Cardiac fibroblast (primary cell): ENCODE results near the gene SPANXC.

ENCODE experiments used
- DNase-seq, 2 donors: peaks; one replicate each; pipeline versions ENCODE4 v3.0.0 to v3.0.0-alpha.2; 2010; ENCODE audit warnings: low read depth in 2 of 2
- H3K4me3 ChIP-seq, 2 donors: replicated peaks in 1 of 2; 1 replicate in 1 of 2; 2 replicates in 1 of 2; pipeline ENCODE4 v1.5.1; 2011; ENCODE audit warnings: low read depth in 2 of 2, low read length in 2 of 2, mild to moderate bottlenecking in 2 of 2, moderate library complexity in 1 of 2
- TF ChIP-seq, protein P1 (sequence below): IDR thresholded peaks from one replicate; pipeline ENCODE4 v1.5.1; 2011; ENCODE audit warnings: low read depth, mild to moderate bottlenecking, low read length, inconsistent platforms

SPANXC gene

DNA sequence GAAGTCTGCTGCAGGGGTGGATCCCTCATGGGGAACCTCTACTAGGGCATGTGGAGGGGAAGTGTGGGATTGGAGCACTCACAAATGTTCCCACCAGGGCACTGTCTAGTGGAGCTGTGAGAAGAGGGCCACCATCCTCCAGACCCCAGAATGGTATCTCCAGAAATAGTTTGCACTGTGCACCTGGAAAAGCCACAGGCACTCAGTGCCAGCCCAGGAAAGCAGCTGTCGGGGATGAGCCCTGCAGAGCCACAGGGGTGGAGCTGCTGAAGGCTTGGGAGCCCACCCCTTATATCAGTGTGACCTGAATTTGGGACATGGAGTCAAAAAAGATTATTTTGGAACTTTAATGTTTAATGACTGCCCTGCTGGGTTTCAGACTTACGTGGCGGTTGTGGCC, 40.4 kb downstream of the SPANXC start:
- TF ChIP-seq, protein P1, sequence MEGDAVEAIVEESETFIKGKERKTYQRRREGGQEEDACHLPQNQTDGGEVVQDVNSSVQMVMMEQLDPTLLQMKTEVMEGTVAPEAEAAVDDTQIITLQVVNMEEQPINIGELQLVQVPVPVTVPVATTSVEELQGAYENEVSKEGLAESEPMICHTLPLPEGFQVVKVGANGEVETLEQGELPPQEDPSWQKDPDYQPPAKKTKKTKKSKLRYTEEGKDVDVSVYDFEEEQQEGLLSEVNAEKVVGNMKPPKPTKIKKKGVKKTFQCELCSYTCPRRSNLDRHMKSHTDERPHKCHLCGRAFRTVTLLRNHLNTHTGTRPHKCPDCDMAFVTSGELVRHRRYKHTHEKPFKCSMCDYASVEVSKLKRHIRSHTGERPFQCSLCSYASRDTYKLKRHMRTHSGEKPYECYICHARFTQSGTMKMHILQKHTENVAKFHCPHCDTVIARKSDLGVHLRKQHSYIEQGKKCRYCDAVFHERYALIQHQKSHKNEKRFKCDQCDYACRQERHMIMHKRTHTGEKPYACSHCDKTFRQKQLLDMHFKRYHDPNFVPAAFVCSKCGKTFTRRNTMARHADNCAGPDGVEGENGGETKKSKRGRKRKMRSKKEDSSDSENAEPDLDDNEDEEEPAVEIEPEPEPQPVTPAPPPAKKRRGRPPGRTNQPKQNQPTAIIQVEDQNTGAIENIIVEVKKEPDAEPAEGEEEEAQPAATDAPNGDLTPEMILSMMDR: no peak
- no peak for DNase-seq
- no peak overlapping the region for H3K4me3 ChIP-seq
